IPS DF 4.7 (cell line): ENCODE results near the gene SPON2.

ENCODE experiments used
- DNase-seq: peaks from one replicate; pipeline ENCODE4 v3.0.0-alpha.2; 2013; ENCODE audit warnings: low spot score; ENCODE audit errors: extremely low read depth

SPON2 gene

GRCh38 chr4:1172971-1173757, 781 bp upstream of the SPON2 start:
- DNase-seq = no peak

GRCh38 chr4:1171311-1172227, 814 bp downstream of the SPON2 start:
- DNase-seq = no peak

GRCh38 chr4:1170976-1171310, 1.4 kb downstream of the SPON2 start:
- no peak for DNase-seq

GRCh38 chr4:1170156-1170975, 2.0 kb downstream of the SPON2 start:
- no peak for DNase-seq

- no peak for DNase-seq
These were observed 2.7 kb downstream of the SPON2 start for GRCh38 chr4:1169691-1170096.

GRCh38 chr4:1169171-1169671, 3.2 kb downstream of the SPON2 start:
- no peak for DNase-seq

- no peak for DNase-seq
These were observed 3.9 kb downstream of the SPON2 start for GRCh38 chr4:1168191-1169101.

GRCh38 chr4:1167244-1167949, 5.0 kb downstream of the SPON2 start:
- peak; percentile 80 for DNase-seq

GRCh38 chr4:1166509-1167243, 5.7 kb downstream of the SPON2 start:
- no peak for DNase-seq

GRCh38 chr4:1164956-1165545, 7.3 kb downstream of the SPON2 start:
- no peak for DNase-seq

GRCh38 chr4:1164444-1164843, 7.9 kb downstream of the SPON2 start:
- DNase-seq = no peak

- DNase-seq = no peak
These were observed 8.3 kb downstream of the SPON2 start for GRCh38 chr4:1164040-1164439.

- DNase-seq = no peak
These were observed 12.0 kb downstream of the SPON2 start for GRCh38 chr4:1160351-1160750.

GRCh38 chr4:1156069-1156468, 16.3 kb downstream of the SPON2 start:
- DNase-seq = no peak

- no peak for DNase-seq
These were observed 17.1 kb downstream of the SPON2 start for GRCh38 chr4:1155314-1155713.

GRCh38 chr4:1154523-1155182, 17.7 kb downstream of the SPON2 start:
- no peak for DNase-seq

GRCh38 chr4:1154126-1154522, 18.3 kb downstream of the SPON2 start:
- no peak for DNase-seq

- no peak for DNase-seq
These were observed 18.8 kb downstream of the SPON2 start for GRCh38 chr4:1153567-1154090.
